ENCODE results near the gene ELAPOR1. TPM values are rescaled to one million over a fixed set of nuclear protein-coding genes. Genes with fewer than 3 reads are reported as not detected.

Gene ELAPOR1
- total RNA-seq (2014; rRNA removed; shearing (Covaris generic)) (0.51 and 0.54 TPM in 2 replicates), polyA plus RNA-seq (2016; fragmentation: Nextera tagmentation; extraction: Ambion mirVana) (0.56 and 1.2 TPM in 2 replicates)

DNA sequence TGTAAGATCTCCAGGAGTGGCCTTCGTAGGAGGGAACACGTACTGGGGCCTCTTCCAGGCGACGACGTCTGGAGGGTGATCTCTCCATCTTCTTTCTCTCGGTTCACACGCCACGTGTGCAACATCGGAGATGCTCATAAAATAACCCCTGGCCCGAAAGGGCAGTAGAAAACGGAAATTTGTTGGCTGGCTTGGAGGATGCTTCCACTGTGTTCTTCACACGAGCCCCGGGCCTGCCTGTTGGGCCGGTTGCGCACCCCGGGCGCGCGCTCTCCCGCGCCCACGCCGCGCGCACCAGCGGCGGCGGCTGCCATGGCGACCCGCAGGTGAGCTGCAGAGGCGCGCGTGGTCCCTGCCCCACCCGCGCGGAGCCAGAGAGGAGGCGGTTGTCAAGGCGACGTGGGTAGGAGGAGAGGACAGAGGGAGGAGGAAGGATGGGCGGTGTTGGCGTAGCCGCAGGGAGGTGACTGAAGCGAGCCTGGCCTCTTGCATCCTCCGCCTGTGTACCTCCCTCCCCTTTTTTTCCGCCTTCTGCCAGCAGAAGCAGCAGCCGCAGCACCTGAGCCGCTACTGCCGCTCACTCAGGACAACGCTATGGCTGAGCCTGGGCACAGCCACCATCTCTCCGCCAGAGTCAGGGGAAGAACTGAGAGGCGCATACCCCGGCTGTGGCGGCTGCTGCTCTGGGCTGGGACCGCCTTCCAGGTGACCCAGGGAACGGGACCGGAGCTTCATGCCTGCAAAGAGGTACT lies at the start of gene ELAPOR1:
Gene ELAPOR1, plus strand, starts transcription at position 526 of the 752 bp plus-strand sequence. Its CDS starts 69 bp downstream, at position 595.
- Histone ChIP-seq H3K9ac (peak within 1 kb of the TSS; percentile 80), H4K20me1 (ENCODE audit: insufficient read depth) (no peaks in the 10 kb centered on the region), H3K9me3 (ENCODE audit: low read depth) (no peaks in the 10 kb centered on the region), H3K4me3 (peak within 1 kb of the TSS; percentile 62), H3K36me3 (ENCODE audit: low read depth) (no peaks in the 10 kb centered on the region), H3K4me2 (ENCODE audit: unreplicated experiment) (peak within 1 kb of the TSS; percentile 91), H3F3A (ENCODE audit: insufficient read depth) (no peaks in the 10 kb centered on the region), H2AFZ (peak within 1 kb of the TSS; percentile 80), H3K27me3 (replicated peaks; ENCODE audit: insufficient read depth) (no peaks in the 10 kb centered on the region), H3K27ac (no peak within 1 kb of the TSS), H3K9me2 (ENCODE audit: insufficient read depth) (no peaks in the 10 kb centered on the region), H3K4me1 (ENCODE audit: insufficient read depth) (peaks cover 4% of the 10 kb centered on the region; the same call in 1 of the 2 replicates), H3K79me2 (ENCODE audit: insufficient read depth) (no peaks in the 10 kb centered on the region)
- DNase-seq, result peak; percentile 65
- WGBS, 2 experiments (ENCODE audit: low coverage in 1 of 2, low lambda C conversion rate in 2 of 2, missing lambda C conversion rate in 2 of 2), result 3 to 4% methylated on average over 53 to 56 of the region's 56 CpGs
- TF ChIP-seq EZH2phosphoT487 (IDR thresholded peaks at IDR 0.05; ENCODE audit: insufficient read depth, low read depth) (no peak), EZH2 (IDR thresholded peaks at IDR 0.05; ENCODE audit: insufficient read depth, poor library complexity, severe bottlenecking) (no peak)
- in situ Hi-C loops (cut with MboI), result no loop called here

GRCh38 chr1:109065137-109065536 lies 48.8 kb upstream of the ELAPOR1 start:
- Histone ChIP-seq H3K79me2 (ENCODE audit: insufficient read depth) (peaks cover 74% of the 10 kb centered on the region), H2AFZ (no peak overlapping the region)

GRCh38 chr1:109067883-109068282 lies 46.0 kb upstream of the ELAPOR1 start:
- no peaks in the 10 kb centered on the region for H3K27me3 ChIP-seq (replicated peaks; ENCODE audit: insufficient read depth)
- H3F3A ChIP-seq (ENCODE audit: insufficient read depth), result peaks cover 18% of the 10 kb centered on the region; the same call in 1 of the 2 replicates
- H3K9me3 ChIP-seq (ENCODE audit: low read depth), result no peaks in the 10 kb centered on the region
- no peak overlapping the region for H3K4me3 ChIP-seq
- H3K27ac ChIP-seq, result no peak overlapping the region
- peaks cover 95% of the 10 kb centered on the region for H3K79me2 ChIP-seq (ENCODE audit: insufficient read depth)
- in situ Hi-C loops (cut with MboI), result no loop called here
- H3K9me2 ChIP-seq (ENCODE audit: insufficient read depth), result no peaks in the 10 kb centered on the region
- H3K4me1 ChIP-seq (ENCODE audit: insufficient read depth), result peaks cover 3% of the 10 kb centered on the region; the same call in 1 of the 2 replicates
- peaks cover 6% of the 10 kb centered on the region; the same call in 1 of the 2 replicates for H4K20me1 ChIP-seq (ENCODE audit: insufficient read depth)
- TF ChIP-seq EZH2phosphoT487 (IDR thresholded peaks at IDR 0.05; ENCODE audit: insufficient read depth, low read depth), result no peak
- TF ChIP-seq EZH2 (IDR thresholded peaks at IDR 0.05; ENCODE audit: insufficient read depth, poor library complexity, severe bottlenecking), result no peak
- H3K4me2 ChIP-seq (ENCODE audit: unreplicated experiment), result no peak overlapping the region
- DNase-seq, result peak; percentile 6
- H2AFZ ChIP-seq, result no peak overlapping the region
- H3K9ac ChIP-seq, result no peak overlapping the region
- H3K36me3 ChIP-seq (ENCODE audit: low read depth), result peaks cover 65% of the 10 kb centered on the region
- 39 to 45% methylated on average over 8 of the region's 8 CpGs for WGBS, 2 experiments (ENCODE audit: low coverage in 1 of 2, low lambda C conversion rate in 2 of 2, missing lambda C conversion rate in 2 of 2)

More at GRCh38 chr1:109065137-109065536, 48.8 kb upstream of the ELAPOR1 start:
- Histone ChIP-seq H3K27ac (no peak overlapping the region), H3K4me1 (ENCODE audit: insufficient read depth) (peaks cover 3% of the 10 kb centered on the region; the same call in 1 of the 2 replicates), H4K20me1 (ENCODE audit: insufficient read depth) (peaks cover 6% of the 10 kb centered on the region; the same call in 1 of the 2 replicates), H3K27me3 (replicated peaks; ENCODE audit: insufficient read depth) (no peaks in the 10 kb centered on the region), H3K36me3 (ENCODE audit: low read depth) (peaks cover 72% of the 10 kb centered on the region), H3K9me2 (ENCODE audit: insufficient read depth) (no peaks in the 10 kb centered on the region), H3K9ac (no peak overlapping the region), H3K4me2 (ENCODE audit: unreplicated experiment) (no peak overlapping the region), H3K9me3 (ENCODE audit: low read depth) (no peaks in the 10 kb centered on the region), H3F3A (ENCODE audit: insufficient read depth) (peaks cover 22% of the 10 kb centered on the region; the same call in 1 of the 2 replicates), H3K4me3 (no peak overlapping the region)
- in situ Hi-C loops (cut with MboI), result no loop called here
- WGBS, 2 experiments (ENCODE audit: low coverage in 1 of 2, low lambda C conversion rate in 2 of 2, missing lambda C conversion rate in 2 of 2), result 80 to 82% methylated on average over 3 of the region's 3 CpGs
- no peak for TF ChIP-seq EZH2phosphoT487 (IDR thresholded peaks at IDR 0.05; ENCODE audit: insufficient read depth, low read depth)
- DNase-seq, result no peak

DNA sequence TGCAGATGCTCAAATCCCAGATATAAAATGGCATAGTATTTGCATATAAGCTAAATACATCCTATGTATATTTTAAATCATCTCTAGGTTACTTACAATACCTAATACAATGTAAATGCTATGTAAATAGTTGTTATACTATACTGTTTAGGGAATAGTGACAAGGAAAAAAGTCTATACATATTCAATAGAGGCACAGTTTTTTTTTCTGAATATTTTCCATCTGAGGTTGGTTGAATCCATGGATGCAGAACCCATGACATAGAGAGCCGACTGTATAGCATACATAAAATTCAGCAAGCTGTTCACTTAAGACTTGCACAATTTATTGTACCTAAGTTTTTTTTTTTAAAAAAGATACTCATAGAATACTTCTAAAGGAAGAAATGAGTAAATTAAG lies 44.6 kb upstream of the ELAPOR1 start:
- Histone ChIP-seq H3K9ac (no peak overlapping the region), H3F3A (ENCODE audit: insufficient read depth) (peaks cover 6% of the 10 kb centered on the region; the same call in 1 of the 2 replicates), H4K20me1 (ENCODE audit: insufficient read depth) (peaks cover 6% of the 10 kb centered on the region; the same call in 1 of the 2 replicates), H3K9me2 (ENCODE audit: insufficient read depth) (no peaks in the 10 kb centered on the region), H3K79me2 (ENCODE audit: insufficient read depth) (peaks cover 98% of the 10 kb centered on the region), H3K27me3 (replicated peaks; ENCODE audit: insufficient read depth) (no peaks in the 10 kb centered on the region), H3K36me3 (ENCODE audit: low read depth) (peaks cover 52% of the 10 kb centered on the region), H2AFZ (no peak overlapping the region), H3K4me2 (ENCODE audit: unreplicated experiment) (no peak overlapping the region), H3K9me3 (ENCODE audit: low read depth) (no peaks in the 10 kb centered on the region), H3K4me3 (no peak overlapping the region), H3K4me1 (ENCODE audit: insufficient read depth) (peaks cover 3% of the 10 kb centered on the region; the same call in 1 of the 2 replicates), H3K27ac (no peak overlapping the region)
- DNase-seq, result no peak
- in situ Hi-C loops (cut with MboI), result no loop called here
- TF ChIP-seq EZH2phosphoT487 (IDR thresholded peaks at IDR 0.05; ENCODE audit: insufficient read depth, low read depth) (no peak), EZH2 (IDR thresholded peaks at IDR 0.05; ENCODE audit: insufficient read depth, poor library complexity, severe bottlenecking) (no peak)
- WGBS, 2 experiments (ENCODE audit: low coverage in 1 of 2, low lambda C conversion rate in 2 of 2, missing lambda C conversion rate in 2 of 2), result 96 to 100% methylated on average over 1 of the region's 1 CpG
